ENCODE measurements around the gene RTN4. TPM values are rescaled to one million over a fixed set of nuclear protein-coding genes. Genes with fewer than 3 reads are reported as not detected.
A peak's percentile ranks its signal among the peaks of the same experiment; 100 is the strongest.

RTN4 gene
- total and polyA plus RNA-seq, 3 donors from 2014 or later = 107 to 183 (median 112) TPM

- TF ChIP-seq CTCF (IDR thresholded peaks at IDR 0.05) (no peak), POLR2A (IDR thresholded peaks at IDR 0.05) (no peak)
- 62 to 64% methylated on average over 2 of the region's 2 CpGs for WGBS, 2 donors
- no peak overlapping the region for H3K4me3 ChIP-seq
- no peaks in the 10 kb centered on the region for H3K36me3 ChIP-seq (ENCODE audit: low read depth, missing control alignments)
- H3K27me3 ChIP-seq = no peaks in the 10 kb centered on the region
- no peak overlapping the region for H3K27ac ChIP-seq
- intact Hi-C loops (cut with DNase I; ENCODE audit: low total_unique reads) = no loop called here
- H3K4me1 ChIP-seq = no peaks in the 10 kb centered on the region
- DNase-seq = no peak
- H3K9me3 ChIP-seq = no peaks in the 10 kb centered on the region
These were observed 37.4 kb downstream of the RTN4 start for GRCh38 chr2:55012672-55013484.

- H3K4me1 ChIP-seq = no peaks in the 10 kb centered on the region
- DNase-seq = no peak
- intact Hi-C loops (cut with DNase I; ENCODE audit: low total_unique reads) = no loop called here
- no peak for TF ChIP-seq CTCF (IDR thresholded peaks at IDR 0.05)
- WGBS, 2 donors = 42 to 44% methylated on average over 6 of the region's 6 CpGs
- H3K4me3 ChIP-seq = no peak overlapping the region
- H3K36me3 ChIP-seq (ENCODE audit: low read depth, missing control alignments) = no peaks in the 10 kb centered on the region
- no peaks in the 10 kb centered on the region for H3K9me3 ChIP-seq
- H3K27me3 ChIP-seq = no peaks in the 10 kb centered on the region
- peak overlapping the region in 1 of 2 donors; percentile 25 for H3K27ac ChIP-seq
These were observed 38.2 kb downstream of the RTN4 start for GRCh38 chr2:55011831-55012671.

GRCh38 chr2:55010915-55011314 lies 39.3 kb downstream of the RTN4 start:
- DNase-seq = no peak
- no peaks in the 10 kb centered on the region for H3K9me3 ChIP-seq
- no peaks in the 10 kb centered on the region for H3K27me3 ChIP-seq
- H3K36me3 ChIP-seq (ENCODE audit: low read depth, missing control alignments) = no peaks in the 10 kb centered on the region
- H3K4me1 ChIP-seq = no peaks in the 10 kb centered on the region
- whole genome bisulfite sequencing, 2 donors = 65 to 93% methylated on average over 2 of the region's 2 CpGs
- no peak overlapping the region for H3K27ac ChIP-seq
- H3K4me3 ChIP-seq = no peak overlapping the region
- TF ChIP-seq CTCF (IDR thresholded peaks at IDR 0.05) (no peak), POLR2A (IDR thresholded peaks at IDR 0.05) (no peak)
- intact Hi-C loops (cut with DNase I; ENCODE audit: low total_unique reads) = no loop called here

- H3K9me3 ChIP-seq = no peaks in the 10 kb centered on the region
- H3K4me3 ChIP-seq = peak overlapping the region in 1 of 2 donors; percentile 5
- DNase-seq = peak; percentile 72
- H3K36me3 ChIP-seq (ENCODE audit: low read depth, missing control alignments) = no peaks in the 10 kb centered on the region
- no peaks in the 10 kb centered on the region for H3K27me3 ChIP-seq
- 28 to 32% methylated on average over 5 of the region's 5 CpGs for WGBS, 2 donors
- intact Hi-C loops (cut with DNase I; ENCODE audit: low total_unique reads) = no loop called here
- no peak overlapping the region for H3K27ac ChIP-seq
- no peaks in the 10 kb centered on the region for H3K4me1 ChIP-seq
- TF ChIP-seq POLR2A (IDR thresholded peaks at IDR 0.05) (no peak), CTCF (IDR thresholded peaks at IDR 0.05) (no peak)
These were observed 40.1 kb downstream of the RTN4 start for GRCh38 chr2:55010149-55010591.
